ENCODE measurements around the gene OR8S1. TPM values are rescaled to one million over a fixed set of nuclear protein-coding genes. Genes with fewer than 3 reads are reported as not detected.

Gene OR8S1
- total and polyA plus RNA-seq, 10 of the 15 experiments (the other 5 are each of a cell fraction or from before 2014, with no cell fraction given) = not detected

DNA sequence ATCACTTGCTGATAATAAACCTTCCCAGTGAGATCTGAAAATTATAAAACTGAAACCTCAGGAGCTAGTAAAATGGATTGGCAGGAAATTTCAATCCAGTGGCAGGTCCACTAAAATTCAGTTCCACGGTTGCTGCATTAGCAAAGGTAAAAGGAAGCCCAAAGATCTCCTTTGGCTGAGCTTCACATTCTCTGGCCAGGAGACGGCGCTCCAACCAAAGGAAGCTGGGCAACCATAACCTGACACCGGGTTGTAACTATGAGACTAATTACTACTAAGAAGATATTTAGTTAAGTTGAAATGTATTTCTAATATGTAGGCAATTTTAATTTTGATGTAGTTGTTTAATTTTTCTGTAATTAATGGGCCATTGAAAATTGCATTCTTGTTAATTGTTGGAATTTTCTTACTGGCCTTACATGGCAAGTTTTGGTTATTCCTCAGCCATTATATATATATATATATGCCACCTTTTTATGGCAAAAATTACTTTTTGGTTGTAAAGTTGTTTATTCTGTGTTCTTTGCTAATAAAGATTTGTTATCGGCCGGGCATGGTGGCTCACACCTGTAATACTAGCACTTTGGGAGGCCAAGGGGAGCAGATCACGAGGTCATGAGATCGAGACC lies 17.0 kb downstream of the OR8S1 start (continued):
- TF ChIP-seq TCF3 (IDR thresholded peaks at IDR 0.05; ENCODE audit: borderline replicate concordance, insufficient read depth, low read depth, low read length) = no peak

DNA sequence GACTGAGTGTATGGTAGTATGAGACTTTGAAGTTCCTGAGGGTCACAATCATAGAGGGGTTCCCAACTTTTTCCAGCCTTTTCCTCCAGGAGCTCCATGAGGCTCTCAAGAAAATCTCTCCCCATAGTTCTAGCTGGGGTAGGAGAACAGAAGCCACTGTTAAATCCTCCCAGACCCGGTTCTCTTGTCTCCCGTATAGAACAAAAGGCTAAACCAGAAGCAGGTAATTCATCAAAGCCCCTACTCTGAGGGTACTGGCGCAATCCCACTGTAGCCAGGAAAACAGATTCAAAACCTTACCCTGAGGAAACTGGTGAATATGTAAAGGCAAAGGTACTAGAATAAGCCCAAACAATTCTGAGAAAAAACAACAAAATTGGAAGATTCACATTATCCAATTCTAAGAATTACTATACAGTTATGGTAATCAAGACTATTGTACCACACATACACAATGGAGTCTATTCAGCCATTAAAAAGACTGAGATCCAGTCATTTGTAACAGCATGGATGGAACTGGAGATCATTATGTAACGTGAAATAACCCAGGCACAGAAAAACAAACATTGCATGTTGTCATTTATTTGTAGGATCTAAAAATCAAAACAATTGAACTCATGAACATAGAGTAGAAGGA lies 20.5 kb downstream of the OR8S1 start:
- DNase-seq (ENCODE audit: low read depth, low spot score) = no peak
- CTCF ChIA-PET = interaction anchor here (9.7 kb wide), 1 partner anchor 72 kb away, joined by 250 read pairs; no protein-coding TSS in a partner anchor
- H3K9me3 ChIP-seq (replicated peaks; ENCODE audit: control insufficient read depth, insufficient read depth, low read length) = no peaks in the 10 kb centered on the region
- no peak overlapping the region for H3K9ac ChIP-seq (ENCODE audit: control insufficient read depth, insufficient read depth, low read length)
- H3K27ac ChIP-seq (ENCODE audit: control insufficient read depth, insufficient read depth) = no peak overlapping the region
- FAIRE-seq = no peak
- intact Hi-C loops (cut with micrococcal nuclease; ENCODE audit: unreplicated experiment) = loop anchor here (10.0 kb wide), 1 partner anchor 249 kb away; no protein-coding TSS in a partner anchor
- H3K4me1 ChIP-seq (ENCODE audit: control insufficient read depth, insufficient read depth, low read length) = no peaks in the 10 kb centered on the region
- WGBS (ENCODE audit: insufficient coverage, insufficient replicate concordance, low lambda C conversion rate, missing lambda C conversion rate) = 46% methylated on average over 4 of the region's 4 CpGs
- SMC1A ChIA-PET (ENCODE audit: uncharacterized antibody, unreplicated experiment) = interaction anchor here (0.8 to 7.9 kb wide), 2 partner anchors 73 to 116 kb away, joined by 4 to 169 read pairs; no protein-coding TSS in a partner anchor
- RAD21 ChIA-PET (ENCODE audit: unreplicated experiment) = interaction anchor here (0.9 to 8.1 kb wide), 2 partner anchors 72 to 207 kb away, joined by 3 to 151 read pairs; no protein-coding TSS in a partner anchor
- H2AFZ ChIP-seq (ENCODE audit: control insufficient read depth, low read depth, low read length) = no peak overlapping the region
- TF ChIP-seq, protein P1, sequence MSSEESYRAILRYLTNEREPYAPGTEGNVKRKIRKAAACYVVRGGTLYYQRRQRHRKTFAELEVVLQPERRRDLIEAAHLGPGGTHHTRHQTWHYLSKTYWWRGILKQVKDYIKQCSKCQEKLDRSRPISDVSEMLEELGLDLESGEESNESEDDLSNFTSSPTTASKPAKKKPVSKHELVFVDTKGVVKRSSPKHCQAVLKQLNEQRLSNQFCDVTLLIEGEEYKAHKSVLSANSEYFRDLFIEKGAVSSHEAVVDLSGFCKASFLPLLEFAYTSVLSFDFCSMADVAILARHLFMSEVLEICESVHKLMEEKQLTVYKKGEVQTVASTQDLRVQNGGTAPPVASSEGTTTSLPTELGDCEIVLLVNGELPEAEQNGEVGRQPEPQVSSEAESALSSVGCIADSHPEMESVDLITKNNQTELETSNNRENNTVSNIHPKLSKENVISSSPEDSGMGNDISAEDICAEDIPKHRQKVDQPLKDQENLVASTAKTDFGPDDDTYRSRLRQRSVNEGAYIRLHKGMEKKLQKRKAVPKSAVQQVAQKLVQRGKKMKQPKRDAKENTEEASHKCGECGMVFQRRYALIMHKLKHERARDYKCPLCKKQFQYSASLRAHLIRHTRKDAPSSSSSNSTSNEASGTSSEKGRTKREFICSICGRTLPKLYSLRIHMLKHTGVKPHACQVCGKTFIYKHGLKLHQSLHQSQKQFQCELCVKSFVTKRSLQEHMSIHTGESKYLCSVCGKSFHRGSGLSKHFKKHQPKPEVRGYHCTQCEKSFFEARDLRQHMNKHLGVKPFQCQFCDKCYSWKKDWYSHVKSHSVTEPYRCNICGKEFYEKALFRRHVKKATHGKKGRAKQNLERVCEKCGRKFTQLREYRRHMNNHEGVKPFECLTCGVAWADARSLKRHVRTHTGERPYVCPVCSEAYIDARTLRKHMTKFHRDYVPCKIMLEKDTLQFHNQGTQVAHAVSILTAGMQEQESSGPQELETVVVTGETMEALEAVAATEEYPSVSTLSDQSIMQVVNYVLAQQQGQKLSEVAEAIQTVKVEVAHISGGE (CRISPR knock-in tag; IDR thresholded peaks at IDR 0.05) = no peak
- TF ChIP-seq EGR1 (IDR thresholded peaks at IDR 0.05; ENCODE audit: borderline replicate concordance in 1 of 2, low read depth in 2 of 2, low read length in 2 of 2) (no peak), EZH2 (IDR thresholded peaks at IDR 0.05; ENCODE audit: borderline replicate concordance, control insufficient read depth, low read depth, low read length) (no peak), KLF5 (IDR thresholded peaks at IDR 0.05; ENCODE audit: partially characterized antibody) (no peak), GATAD2B (conservative IDR thresholded peaks at IDR 0.05; ENCODE audit: low read depth) (no peak), RB1 (IDR thresholded peaks at IDR 0.05; ENCODE audit: borderline replicate concordance) (no peak), EED (IDR thresholded peaks at IDR 0.05; ENCODE audit: low read depth) (no peak), RCOR1 (conservative IDR thresholded peaks at IDR 0.05; ENCODE audit: low read depth, low read length) (no peak), STAT3 (IDR thresholded peaks at IDR 0.05; ENCODE audit: low read depth, low read length) (no peak), ZNF24 (IDR thresholded peaks at IDR 0.05) (no peak), CREM (IDR thresholded peaks at IDR 0.05; ENCODE audit: low read depth) (no peak), TAF1 (IDR thresholded peaks at IDR 0.05; ENCODE audit: borderline replicate concordance, low read depth, low read length) (no peak), POLR2A (IDR thresholded peaks at IDR 0.05; ENCODE audit: low read depth, low read length) (no peak), SREBF1 (IDR thresholded peaks at IDR 0.05; ENCODE audit: low read length) (no peak), SUPT20H (IDR thresholded peaks at IDR 0.05; ENCODE audit: borderline replicate concordance, control insufficient read depth, low read depth, low read length) (no peak)
- TF ChIP-seq, protein P2, sequence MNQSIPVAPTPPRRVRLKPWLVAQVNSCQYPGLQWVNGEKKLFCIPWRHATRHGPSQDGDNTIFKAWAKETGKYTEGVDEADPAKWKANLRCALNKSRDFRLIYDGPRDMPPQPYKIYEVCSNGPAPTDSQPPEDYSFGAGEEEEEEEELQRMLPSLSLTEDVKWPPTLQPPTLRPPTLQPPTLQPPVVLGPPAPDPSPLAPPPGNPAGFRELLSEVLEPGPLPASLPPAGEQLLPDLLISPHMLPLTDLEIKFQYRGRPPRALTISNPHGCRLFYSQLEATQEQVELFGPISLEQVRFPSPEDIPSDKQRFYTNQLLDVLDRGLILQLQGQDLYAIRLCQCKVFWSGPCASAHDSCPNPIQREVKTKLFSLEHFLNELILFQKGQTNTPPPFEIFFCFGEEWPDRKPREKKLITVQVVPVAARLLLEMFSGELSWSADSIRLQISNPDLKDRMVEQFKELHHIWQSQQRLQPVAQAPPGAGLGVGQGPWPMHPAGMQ (IDR thresholded peaks at IDR 0.05; ENCODE audit: borderline replicate concordance) = no peak
- H3K4me2 ChIP-seq (ENCODE audit: control insufficient read depth, insufficient read depth) = no peak overlapping the region
- H4K20me1 ChIP-seq (ENCODE audit: control insufficient read depth, insufficient read depth) = no peaks in the 10 kb centered on the region
- ATAC-seq = no peak
- H3K4me3 ChIP-seq = no peak overlapping the region
- H3K27me3 ChIP-seq (replicated peaks in 1 of 2; ENCODE audit: control insufficient read depth in 2 of 2, insufficient read depth in 2 of 2, low read length in 1 of 2) = no peaks in the 10 kb centered on the region
- no TSS peak for BruUV-seq (replicated peaks)
- H3K79me2 ChIP-seq (ENCODE audit: control insufficient read depth, insufficient read depth, low read length) = no peaks in the 10 kb centered on the region
- no peaks in the 10 kb centered on the region for H3K36me3 ChIP-seq (ENCODE audit: control insufficient read depth in 2 of 2, insufficient read depth in 2 of 2, low read length in 1 of 2)
- POLR2A ChIA-PET = no interaction called here
- in situ Hi-C loops (cut with MboI) = loop anchor here (10.0 kb wide), 1 partner anchor 249 kb away; no protein-coding TSS in a partner anchor
